Measurements from ENCODE around the gene BORCS8.

Gene BORCS8

GRCh38 chr19:19213426-19214158 is 21.6 kb upstream of the BORCS8 start:
- TF ChIP-seq, protein P1, sequence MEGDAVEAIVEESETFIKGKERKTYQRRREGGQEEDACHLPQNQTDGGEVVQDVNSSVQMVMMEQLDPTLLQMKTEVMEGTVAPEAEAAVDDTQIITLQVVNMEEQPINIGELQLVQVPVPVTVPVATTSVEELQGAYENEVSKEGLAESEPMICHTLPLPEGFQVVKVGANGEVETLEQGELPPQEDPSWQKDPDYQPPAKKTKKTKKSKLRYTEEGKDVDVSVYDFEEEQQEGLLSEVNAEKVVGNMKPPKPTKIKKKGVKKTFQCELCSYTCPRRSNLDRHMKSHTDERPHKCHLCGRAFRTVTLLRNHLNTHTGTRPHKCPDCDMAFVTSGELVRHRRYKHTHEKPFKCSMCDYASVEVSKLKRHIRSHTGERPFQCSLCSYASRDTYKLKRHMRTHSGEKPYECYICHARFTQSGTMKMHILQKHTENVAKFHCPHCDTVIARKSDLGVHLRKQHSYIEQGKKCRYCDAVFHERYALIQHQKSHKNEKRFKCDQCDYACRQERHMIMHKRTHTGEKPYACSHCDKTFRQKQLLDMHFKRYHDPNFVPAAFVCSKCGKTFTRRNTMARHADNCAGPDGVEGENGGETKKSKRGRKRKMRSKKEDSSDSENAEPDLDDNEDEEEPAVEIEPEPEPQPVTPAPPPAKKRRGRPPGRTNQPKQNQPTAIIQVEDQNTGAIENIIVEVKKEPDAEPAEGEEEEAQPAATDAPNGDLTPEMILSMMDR (conservative IDR thresholded peaks at IDR 0.05): no peak
- TF ChIP-seq ZFX (IDR thresholded peaks at IDR 0.05): no peak
- no peak overlapping the region for H3K27ac ChIP-seq

- H3K27ac ChIP-seq: no peak overlapping the region
- TF ChIP-seq, protein P1 (conservative IDR thresholded peaks at IDR 0.05): no peak
- no peak for TF ChIP-seq ZFX (IDR thresholded peaks at IDR 0.05)
Measured at GRCh38 chr19:19212916-19213315, 21.0 kb upstream of the BORCS8 start.

DNA sequence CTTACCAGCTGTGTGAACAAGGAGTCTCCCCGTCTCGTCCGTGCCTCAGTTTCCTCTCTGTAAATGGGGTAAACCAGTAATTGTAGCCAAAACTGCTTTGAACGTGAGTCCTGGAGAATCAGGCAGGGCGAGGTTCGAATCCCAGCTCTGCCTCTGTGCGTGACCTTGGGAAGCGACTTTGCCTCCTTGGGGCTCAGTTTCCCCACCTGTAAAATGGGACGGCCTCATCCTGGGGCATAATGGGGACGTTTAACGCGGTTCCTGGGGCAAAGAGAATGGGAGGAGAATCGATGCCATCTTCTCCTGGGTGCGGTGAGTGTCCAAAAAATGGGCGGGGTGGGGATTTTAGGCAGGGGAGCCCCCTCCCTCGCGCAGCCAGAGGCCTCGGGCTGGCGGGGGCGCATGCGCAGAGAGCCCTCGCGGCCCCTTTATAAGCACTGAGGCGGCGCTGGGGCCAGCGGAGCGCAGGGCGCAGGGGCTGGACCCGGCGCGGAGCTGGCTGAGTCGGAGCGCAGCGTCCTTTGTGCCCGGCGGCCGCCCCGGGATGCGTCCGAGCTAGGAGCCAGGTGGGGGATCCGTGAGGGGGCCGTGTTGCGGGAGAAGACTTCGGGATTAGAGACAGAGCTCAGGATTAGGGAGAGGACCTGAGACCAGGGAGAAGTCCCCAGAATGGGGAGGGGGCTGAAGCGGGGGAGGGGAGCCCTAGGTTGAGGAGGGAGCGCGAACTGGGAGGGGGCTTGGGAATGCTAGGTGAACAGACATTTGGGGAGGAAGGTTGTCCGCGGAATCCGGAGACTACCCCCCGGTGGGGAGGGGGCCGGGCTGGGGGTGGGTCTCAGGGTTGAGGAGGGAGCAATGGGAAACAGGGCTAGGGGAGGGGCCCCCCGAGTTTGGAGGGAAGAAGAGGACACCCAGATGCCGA is 19.8 kb upstream of the BORCS8 start, which contains the start of gene NCAN:
Gene NCAN (plus strand): TSS at position 460 of the 922 bp plus-strand sequence. CDS start 4,996 bp downstream, outside the sequence.
- no peak for TF ChIP-seq ZFX (IDR thresholded peaks at IDR 0.05)
- TF ChIP-seq, protein P1 (conservative IDR thresholded peaks at IDR 0.05): no peak
- H3K27ac ChIP-seq: no peak within 1 kb of the TSS

GRCh38 chr19:19209372-19209771 is 17.4 kb upstream of the BORCS8 start:
- H3K27ac ChIP-seq: no peak overlapping the region
- no peak for TF ChIP-seq ZFX (IDR thresholded peaks at IDR 0.05)
- TF ChIP-seq, protein P1 (conservative IDR thresholded peaks at IDR 0.05): no peak

- H3K27ac ChIP-seq: no peak overlapping the region
- TF ChIP-seq, protein P1 (conservative IDR thresholded peaks at IDR 0.05): no peak
- no peak for TF ChIP-seq ZFX (IDR thresholded peaks at IDR 0.05)
Measured at GRCh38 chr19:19207637-19208572, 16.0 kb upstream of the BORCS8 start.

- no peak overlapping the region for H3K27ac ChIP-seq
- no peak for TF ChIP-seq ZFX (IDR thresholded peaks at IDR 0.05)
- TF ChIP-seq, protein P1 (conservative IDR thresholded peaks at IDR 0.05): no peak
Measured at GRCh38 chr19:19206938-19207337, 15.0 kb upstream of the BORCS8 start.

All from C4-2B (cell line).